HG02885 (cell line): ENCODE measurements around the gene NKX6-1.

ENCODE experiments used
- ATAC-seq: cut with Tn5 transposase; IDR thresholded peaks from one replicate; pipeline ENCODE4 v1.9.1; 2021; ENCODE audit warnings: mild to moderate bottlenecking; ENCODE audit not compliant: unreplicated experiment, poor library complexity

The NKX6-1 gene

GRCh38 chr4:84481077-84481859, 17.8 kb downstream of the NKX6-1 start:
- no peak for ATAC-seq

DNA sequence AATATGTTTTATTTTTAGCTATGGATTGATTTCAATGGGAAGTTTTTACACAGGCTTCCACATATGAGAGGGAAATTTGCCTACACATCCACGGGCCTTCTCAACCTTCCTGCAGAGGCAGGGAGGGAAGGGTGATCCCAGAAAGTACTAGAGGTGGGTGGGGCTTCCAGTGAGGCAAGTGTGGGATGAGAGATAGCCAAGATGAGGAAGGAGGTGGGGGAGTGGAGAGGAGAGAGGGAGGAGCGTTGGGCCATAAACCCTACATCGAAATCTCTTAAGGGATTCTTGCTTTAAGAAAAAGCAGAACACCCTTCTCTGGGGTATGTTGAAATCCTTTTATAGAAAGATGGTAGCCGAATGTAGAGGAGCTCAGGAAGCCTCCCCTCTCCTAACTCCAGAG, 19.0 kb downstream of the NKX6-1 start:
- no peak for ATAC-seq

GRCh38 chr4:84479663-84480062, 19.4 kb downstream of the NKX6-1 start:
- no peak for ATAC-seq

DNA sequence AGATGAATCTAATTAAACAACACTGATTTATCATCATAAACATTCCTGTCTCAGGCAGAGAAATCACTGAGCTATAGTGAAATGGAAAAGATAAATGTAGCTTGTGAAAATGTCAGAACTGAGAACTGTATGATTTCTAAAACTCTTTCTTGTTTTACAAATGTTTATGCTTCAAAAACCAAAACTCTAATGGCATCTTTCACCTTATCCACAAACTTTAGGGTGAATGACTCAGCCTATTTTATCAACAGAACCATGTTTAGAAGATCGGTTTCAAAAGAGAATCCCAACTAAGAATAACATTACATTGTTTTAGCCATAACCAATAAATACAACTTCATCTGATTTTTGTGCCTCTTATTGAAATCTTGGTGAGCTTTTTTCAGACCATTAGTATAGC, 21.4 kb downstream of the NKX6-1 start:
- ATAC-seq: no peak

DNA sequence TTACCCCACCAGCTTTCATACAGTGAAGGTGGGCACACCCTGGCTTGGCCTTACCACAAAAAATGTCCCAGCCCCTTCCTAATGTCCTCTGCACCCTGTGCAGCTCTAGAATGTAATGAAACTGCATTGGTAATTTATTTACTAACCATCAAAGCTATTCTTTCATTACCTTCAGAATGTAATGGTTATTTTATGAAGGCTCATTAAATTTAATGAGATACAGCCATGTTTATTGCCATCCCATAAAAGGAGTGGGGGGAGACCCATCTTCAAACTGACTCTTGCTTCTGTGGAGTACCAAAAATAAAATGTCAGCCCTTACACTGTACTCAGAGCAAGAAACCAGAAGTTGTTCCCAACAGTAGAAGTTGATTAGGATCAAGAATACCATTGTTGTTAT, 25.0 kb downstream of the NKX6-1 start:
- no peak for ATAC-seq

DNA sequence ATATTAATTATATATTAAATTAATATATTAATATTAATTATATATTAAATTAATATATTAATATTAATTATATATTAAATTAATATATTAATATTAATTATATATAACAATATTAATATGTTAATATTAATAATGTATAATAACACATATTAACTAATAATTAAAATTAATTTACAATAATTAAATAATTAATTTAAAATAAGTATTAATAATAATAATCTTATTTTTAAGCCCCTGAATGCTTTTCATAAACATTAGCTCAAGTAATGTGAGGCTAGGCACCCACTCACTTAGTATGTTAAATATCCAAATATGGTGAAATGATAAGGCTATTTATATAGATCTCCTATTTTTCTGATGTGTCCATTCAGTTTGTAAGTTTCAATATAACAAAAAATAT, 26.9 kb downstream of the NKX6-1 start:
- no peak for ATAC-seq

DNA sequence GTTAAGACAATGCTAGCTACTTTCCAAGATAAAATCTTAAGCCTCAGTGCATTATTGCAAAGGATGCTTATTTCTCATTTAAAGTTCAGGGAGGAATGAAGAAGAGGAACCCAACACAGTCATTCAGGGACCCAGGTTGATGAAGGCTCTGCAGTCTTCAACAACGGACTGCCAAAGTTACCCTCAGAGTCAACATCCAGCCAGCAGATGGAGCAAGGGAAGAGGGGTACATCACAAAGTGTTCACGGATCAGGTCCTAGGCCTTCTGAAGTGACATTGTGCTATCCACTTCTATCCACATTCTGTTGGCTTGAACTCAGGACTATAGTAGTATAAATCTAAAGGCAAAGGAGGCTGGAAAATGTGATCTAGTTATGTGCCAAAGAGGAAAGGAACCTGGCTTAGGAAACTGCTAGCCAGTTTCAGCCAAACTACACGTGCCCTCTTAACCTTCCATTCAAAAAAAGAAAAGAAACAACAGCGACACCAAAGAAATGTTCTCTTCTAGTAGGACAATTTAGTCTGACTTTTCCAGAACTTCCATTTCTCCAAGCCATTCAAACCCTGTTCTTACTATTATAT, 28.8 kb downstream of the NKX6-1 start:
- ATAC-seq: no peak

DNA sequence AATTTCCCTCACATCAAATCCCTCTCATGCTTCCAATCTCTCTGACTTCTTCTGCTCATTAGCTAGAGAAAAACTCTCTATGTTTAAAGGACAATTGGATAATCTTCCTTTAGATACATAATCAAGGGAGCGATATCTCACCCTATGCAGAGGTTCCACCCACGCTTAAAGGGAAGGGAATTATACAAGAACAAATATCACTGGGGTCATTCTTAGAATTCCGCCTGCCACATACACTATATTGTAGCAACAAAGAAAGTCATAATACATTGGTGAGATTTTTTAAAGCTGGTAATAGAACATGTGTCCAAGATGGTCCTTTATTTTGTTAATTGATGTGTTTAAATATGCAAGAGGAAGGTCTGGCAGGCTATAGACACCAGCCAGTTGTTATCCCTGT, 31.5 kb downstream of the NKX6-1 start:
- ATAC-seq: no peak

DNA sequence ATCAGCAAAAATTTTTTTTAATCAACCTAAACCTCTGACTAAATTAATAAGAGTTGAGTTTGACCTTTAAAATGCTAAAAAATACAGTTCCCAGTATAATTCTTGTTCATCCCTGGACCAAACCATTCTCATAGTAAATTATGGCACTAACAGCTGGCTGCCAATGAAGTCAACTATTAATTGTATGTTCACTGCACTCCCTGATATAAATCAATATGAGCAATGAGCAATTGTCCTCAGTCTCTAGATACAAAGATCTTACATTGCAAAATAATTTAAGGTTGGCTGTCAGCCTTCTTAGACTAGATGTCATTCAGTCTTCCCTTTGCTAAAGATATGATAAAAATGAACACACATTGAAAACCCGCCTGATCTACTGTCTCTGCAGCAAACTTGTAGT, 39.3 kb downstream of the NKX6-1 start:
- ATAC-seq: no peak

DNA sequence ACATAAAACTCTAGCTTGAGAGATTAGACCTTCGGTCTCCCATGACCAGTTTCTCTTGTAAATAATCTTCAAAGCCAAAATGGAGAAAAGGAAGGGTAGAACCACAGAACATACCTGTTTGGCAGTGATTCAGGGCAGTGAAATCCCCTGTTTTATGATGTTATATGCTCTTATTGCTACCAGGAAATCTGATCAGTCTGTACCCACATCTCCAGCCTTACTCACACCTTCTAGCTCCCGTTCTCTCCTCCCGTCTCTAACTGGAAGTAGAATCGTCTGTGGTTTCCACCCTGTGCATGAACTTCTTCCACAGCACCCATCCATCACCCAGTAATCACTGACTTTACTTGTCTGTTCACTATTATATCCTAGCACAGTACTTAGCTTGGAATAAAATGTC, 42.9 kb downstream of the NKX6-1 start:
- ATAC-seq: no peak

DNA sequence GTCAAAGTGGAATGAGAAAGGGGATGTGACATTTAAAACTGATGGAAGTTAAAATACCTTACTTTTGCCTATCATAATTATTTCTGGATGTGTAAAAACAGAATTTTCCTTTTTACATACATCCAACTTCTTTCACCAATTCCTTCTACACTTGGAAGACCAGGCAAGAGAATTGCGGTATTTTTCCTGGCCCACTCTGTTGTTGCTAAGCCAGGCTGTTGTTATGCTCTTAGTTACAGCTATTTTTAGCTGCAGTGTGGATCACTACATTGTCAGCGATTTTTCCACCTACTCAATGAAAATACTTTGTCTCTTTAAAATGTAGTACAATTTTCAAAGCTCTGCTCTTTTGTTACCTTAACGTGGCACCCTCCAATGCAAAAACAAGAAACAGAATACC, 43.4 kb downstream of the NKX6-1 start:
- ATAC-seq: no peak

DNA sequence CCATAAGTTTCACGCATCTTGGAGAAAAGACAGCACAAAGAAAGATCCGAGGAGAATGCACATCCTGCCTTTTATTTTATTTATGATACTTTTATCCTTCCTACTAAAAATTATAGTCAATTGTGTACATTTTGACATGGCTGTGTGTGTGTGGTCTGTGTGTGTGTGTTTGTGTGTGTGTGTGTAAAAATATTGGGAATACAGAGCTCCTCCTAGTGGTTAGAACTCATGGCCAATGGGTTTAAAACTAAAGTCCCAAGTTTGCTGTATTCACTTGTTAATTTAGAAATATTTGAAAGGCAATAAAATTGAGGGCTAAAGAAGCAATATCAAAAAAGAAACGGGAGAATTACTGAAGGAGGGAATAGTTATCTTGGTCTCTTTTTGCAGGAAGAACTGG, 47.5 kb downstream of the NKX6-1 start:
- no peak for ATAC-seq

DNA sequence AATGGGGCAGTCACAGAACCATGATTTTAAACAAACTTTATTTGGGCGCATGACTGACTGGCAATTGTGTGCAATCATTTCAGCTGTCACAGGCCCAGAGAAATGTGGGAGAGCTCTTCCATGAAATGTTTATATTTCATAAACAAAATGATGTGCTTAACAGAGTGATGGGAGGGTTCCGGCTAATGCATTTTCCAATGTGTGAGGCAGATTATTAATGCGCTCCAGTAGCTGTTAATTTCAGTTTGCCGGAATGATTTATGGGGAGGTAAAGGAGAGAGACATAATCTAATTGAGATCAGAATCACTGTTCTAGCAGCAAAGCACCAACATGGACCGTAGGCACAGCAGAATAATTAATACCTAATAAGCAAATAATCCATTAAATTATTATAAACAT, 55.6 kb downstream of the NKX6-1 start:
- ATAC-seq: no peak

GRCh38 chr4:84442778-84443177, 56.3 kb downstream of the NKX6-1 start:
- no peak for ATAC-seq
